Stimulated activated CD4-positive, alpha-beta T cell treated with anti-CD3 and anti-CD28 coated beads, Interleukin-12 subunit alpha, Interleukin-12 subunit beta, amount 100 ng/mL, for 24 hours (primary cell): ENCODE results near the gene AKAP13.
"Not testable (repeated sequence)": the region's sequence is repeated elsewhere in the genome, so short reads cannot be mapped to it uniquely, and the experiment has no call there.

Experiments
- DNase-seq, 2 experiments: peaks; one replicate each; pipeline ENCODE4 v3.0.0-alpha.2; 2020; ENCODE audit warnings: low read depth in 2 of 2

Gene AKAP13

DNA sequence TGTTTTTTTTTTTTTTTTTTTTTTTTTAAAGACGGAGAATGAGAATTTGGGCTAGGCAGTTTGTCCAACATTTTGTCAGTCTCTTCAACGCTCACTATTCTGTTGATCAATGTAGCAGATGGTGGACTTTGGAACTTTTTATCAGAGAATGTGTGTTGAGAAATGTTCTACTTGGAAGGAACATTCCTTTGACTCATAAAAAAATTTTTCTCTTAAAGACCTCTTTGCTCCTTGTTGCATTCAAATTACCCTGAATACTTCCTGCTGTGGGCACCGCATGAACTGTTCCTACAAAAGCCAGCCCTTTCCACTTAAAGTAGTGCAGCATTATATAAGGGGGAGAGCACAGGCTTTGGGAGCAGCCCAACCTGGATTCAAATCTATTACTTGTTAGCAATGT is 182.9 kb downstream of the AKAP13 start:
- no peak for DNase-seq

DNA sequence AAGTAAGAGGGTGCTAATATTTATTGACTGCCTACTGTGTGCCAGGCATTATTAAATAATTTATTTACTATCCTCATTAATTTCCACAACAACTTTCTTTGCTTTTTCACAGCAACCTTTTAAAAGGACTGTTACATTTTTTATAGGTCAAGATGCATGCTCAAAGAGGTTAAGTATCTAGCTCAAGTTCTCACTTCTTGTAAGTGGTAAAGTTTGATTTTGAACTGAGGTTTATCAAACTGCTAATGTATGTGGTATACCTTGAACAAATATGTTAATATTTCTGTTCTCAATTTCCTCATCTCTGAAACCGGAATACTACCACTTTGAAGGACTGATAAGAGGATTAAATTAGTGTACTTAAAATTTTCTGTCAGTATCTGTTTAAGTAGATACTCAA is 183.3 kb downstream of the AKAP13 start:
- no peak for DNase-seq

DNA sequence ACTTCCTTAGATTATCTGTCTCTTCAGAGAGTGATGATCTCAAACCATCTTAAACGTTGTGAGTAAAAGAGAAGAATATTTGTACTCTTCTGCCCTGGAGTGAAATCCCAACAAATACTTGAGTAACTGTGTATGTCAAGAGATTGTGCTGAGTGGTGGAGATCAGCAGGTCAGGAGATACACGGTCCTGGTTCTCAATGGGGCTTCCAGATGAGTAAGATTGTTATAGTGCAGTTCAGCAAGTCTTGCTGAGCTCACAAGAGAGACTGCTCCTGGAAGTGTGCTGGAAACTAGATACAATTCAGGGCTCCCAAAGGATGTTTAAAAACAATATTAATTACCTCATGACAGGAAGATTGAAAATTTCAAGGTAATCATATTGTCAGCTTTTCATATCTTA is 184.3 kb downstream of the AKAP13 start:
- DNase-seq, result no peak

DNA sequence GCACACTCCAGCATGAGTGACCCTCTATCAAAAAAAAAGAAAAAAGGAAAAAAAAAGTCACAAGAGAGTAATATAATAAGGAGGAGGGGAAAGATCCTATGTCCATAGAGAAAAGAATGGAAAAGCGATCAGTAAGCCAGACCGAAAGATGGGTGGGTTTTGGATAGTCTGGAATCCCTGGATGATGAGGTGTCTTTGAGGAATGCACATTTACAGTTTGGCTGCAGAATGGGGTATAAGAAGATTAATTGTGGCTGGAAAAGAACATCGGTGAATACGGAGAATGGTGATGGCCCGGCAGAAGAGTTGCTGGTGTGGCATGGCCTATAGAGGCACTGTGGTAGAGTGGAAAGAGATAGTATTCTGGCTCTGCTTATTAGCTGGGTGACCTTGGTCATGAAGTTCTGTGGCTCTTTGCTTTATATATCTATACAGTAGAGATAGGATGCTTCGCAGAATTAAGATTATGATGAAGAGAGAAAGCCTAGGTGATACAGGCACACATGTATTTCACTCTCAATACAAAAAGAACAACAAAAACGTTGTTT is 187.9 kb downstream of the AKAP13 start:
- no peak for DNase-seq

DNA sequence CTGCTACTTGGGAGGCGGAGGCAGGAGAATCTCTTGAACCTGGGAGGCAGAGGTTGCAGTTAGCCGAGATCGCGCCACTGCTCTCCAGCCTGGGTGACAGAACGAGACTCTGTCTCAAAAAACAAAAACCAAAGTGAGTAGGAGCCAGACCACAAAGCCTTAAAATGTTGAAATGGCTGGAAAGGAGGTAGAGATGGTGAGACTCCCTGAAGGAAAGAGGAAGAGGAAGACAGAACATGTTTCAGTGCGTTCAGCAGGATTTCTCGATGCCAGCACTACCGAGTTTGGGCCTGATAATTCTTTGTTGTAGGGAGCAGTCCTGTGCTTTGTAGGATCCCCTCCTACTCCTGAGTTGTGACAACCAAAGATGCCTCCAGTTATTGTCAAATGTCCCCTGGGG is 189.9 kb downstream of the AKAP13 start:
- no peak for DNase-seq

- DNase-seq, result no peak
Measured at GRCh38 chr15:85571780-85572179, 191.4 kb downstream of the AKAP13 start.

DNA sequence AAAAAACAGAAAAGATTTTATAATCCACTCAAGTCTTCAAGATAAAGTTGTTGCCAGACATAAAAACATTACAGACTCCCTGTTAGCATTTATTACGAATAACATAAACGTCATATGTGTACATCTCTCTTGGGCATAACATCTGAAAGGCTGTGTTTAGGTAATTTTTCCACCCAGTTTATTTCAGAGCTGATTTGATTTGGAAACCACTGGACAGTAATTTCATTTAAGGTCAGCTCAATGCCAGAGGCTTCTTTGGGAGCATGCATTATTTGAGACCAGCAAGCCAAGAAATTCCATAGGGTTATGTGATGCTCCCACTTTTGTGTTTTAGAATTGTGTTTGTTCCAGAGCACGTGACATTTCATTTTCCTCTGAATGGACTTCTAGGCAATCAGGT is 196.0 kb downstream of the AKAP13 start:
- DNase-seq, result no peak

GRCh38 chr15:85578941-85579701 is 198.7 kb downstream of the AKAP13 start:
- no peak for DNase-seq

DNA sequence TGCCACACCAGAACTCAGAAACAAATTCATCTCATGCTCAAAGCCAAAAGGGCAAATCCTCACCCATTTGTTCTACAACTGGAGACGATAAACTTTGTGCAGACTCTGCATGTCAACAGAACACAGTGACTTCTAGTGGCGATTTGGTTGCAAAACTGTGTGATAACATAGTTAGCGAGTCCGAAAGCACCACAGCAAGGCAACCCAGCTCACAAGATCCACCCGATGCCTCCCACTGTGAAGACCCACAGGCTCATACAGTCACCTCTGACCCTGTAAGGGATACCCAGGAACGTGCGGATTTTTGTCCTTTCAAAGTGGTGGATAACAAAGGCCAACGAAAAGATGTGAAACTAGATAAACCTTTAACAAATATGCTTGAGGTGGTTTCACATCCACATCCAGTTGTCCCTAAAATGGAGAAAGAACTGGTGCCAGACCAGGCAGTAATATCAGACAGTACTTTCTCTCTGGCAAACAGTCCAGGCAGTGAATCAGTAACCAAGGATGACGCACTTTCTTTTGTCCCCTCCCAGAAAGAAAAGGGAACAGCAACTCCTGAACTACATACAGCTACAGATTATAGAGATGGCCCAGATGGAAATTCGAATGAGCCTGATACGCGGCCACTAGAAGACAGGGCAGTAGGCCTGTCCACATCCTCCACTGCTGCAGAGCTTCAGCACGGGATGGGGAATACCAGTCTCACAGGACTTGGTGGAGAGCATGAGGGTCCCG is 199.7 kb downstream of the AKAP13 start:
- DNase-seq, result no peak

- DNase-seq, result no peak
Measured at GRCh38 chr15:85580879-85581278, 200.5 kb downstream of the AKAP13 start.

GRCh38 chr15:85581495-85581894 is 201.1 kb downstream of the AKAP13 start:
- DNase-seq, result no peak

DNA sequence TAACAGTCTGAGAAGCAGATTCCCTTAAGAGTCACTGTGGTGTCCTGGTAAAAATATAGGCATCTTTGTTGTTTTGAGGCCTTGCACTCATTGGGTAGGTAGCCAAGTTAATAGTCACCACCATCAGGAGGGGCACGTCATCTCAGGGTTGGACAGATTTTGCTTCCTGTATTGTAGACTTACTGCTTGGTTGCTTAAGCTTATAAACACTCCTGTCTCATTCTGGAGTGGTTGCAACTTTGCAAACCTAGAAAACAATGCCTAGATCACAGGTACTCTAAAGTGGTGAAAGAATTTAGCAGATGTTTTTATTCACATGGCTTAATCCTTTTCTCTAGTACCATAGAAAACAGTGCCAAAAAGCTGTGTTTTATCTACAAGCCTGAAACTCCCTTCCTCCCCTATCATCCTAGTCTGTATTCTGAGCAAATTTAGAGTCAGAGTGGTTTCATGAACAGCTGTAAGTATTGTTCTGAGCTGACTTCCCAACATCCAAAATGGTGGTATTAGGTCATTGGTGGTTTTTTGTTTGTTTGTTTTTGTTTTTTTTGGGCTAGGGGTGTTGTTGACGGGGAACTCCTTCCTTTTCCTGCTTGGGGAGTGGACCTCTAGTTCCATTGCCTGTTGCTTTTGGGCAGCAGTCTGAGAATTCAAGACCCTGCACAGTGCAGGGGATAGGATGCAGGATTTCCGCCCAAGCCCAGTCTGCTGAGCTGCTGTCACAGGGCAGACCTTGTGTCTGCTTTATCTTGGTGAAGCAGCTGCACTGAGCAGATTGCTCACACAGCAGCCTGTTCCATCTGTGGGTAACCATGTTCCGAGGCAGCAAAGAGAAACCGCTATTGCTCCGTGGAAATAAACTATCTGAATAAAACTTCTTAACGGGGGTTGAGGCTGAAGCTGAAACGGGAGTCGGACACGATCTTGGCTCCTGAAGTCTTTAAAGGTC is 202.0 kb downstream of the AKAP13 start:
- DNase-seq, result peak in 1 of 2 experiments; percentile 32

- DNase-seq, result no peak
Measured at GRCh38 chr15:85583442-85583841, 203.0 kb downstream of the AKAP13 start.

GRCh38 chr15:85583923-85584390 is 203.6 kb downstream of the AKAP13 start:
- DNase-seq, result peak in 1 of 2 experiments; percentile 31

DNA sequence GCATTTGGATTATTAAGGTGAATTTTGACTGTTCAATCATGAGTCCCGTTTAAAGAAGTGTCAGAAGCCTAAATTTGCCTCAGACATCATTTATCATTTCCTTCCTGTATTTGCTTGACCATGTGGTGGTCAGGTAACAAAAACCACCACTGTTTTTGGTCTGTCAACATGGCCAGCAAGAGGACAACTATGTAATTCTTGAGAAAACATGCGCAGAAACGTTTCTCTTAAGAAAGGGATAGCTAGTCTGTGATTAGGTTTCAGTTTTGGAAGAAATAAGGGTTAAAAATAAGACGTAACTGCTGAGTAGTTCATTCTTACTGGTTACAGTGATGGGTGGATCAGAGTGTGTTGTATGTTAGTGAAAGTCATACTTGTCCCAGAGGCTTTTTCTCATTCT is 204.5 kb downstream of the AKAP13 start:
- no peak for DNase-seq

DNA sequence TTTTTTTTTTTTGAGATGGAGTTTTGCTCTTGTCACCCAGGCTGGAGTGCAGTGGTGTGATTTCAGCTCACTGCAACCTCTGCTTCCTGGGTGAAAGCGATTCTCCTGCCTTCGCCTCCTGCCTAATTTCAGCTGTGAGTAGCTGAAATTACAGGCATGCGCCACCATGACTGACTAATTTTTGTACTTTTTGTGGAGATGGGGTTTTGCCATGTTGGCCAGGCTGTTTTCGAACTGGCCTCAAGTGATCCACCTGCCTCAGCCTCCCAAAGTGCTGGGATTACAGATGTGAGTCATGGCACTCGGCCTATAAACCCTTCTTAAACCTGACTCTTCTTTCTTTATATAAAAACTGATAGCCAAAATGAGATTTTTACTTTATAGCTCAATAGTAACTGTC is 205.8 kb downstream of the AKAP13 start:
- DNase-seq, result not testable (repeated sequence)

DNA sequence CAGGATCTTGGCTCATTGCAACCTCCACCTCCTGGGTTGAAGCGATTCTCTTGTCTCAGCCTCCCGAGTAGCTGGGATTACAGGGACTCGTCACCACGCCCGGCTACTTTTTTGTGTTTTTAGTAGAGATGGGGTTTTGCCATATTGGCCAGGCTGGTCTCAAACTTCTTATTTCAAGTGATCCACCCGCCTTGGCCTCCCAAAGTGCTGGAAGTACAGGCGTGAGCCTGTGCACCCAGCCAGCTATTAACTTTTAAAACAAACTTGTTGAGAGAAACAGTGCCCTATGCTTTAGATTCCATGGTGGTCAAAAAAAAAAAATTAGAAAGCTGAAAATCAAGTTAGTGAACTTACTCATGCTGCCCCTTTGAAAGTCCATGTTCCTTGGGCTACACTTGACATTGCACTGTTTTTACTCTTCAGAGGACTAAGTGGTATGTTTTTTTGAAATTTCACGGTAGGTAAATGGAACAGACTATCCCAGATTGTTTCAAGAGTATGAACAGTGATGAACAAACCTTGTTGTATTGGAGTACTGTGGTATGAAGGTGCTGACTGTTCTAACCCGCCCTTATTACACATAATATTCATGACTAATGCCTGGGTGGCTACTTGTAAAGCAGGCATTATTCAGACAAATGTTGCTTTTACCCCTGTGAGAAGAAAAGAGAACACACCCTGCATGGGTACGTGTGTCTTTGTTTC is 207.5 kb downstream of the AKAP13 start:
- DNase-seq, result no peak

DNA sequence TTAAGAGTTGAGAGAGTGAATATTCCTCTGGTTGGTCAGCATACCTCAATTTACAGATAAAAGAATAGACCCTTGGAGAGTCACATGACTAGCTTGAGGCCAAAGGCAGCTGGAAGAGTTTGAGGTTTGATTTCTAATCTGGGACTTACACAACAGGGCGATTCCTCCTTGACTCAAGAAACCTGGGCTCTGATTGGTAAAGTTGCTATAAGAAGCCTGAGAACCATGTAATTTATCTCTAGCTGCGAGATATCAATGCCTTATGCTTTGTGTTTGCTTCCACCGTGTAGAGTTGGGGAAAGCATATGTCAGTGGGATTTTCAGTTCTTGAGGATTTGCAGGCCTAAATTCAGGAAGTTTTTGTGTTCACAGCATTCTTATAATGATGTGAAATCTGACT is 208.3 kb downstream of the AKAP13 start:
- no peak for DNase-seq

DNA sequence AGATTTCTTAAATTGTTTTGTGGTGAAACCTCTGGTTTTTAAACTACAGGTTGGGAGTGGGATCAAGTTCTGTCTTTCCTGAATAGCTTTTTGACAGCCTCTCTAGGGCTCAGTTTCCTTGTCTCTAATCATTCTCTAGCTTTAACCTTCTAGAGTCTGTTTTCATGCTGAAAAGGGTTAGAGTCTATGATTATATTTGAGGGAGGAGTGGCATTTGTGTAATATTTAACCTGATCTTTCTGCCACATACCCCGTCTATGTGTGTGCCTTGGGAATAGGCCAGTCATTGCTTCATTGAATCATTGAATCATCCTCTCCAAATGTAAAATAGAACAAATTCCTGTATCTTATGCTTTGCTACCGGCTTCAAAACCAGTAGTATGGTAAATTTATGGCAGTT is 209.4 kb downstream of the AKAP13 start:
- DNase-seq, result no peak

- no peak for DNase-seq
Measured at GRCh38 chr15:85591622-85592021, 211.2 kb downstream of the AKAP13 start.

DNA sequence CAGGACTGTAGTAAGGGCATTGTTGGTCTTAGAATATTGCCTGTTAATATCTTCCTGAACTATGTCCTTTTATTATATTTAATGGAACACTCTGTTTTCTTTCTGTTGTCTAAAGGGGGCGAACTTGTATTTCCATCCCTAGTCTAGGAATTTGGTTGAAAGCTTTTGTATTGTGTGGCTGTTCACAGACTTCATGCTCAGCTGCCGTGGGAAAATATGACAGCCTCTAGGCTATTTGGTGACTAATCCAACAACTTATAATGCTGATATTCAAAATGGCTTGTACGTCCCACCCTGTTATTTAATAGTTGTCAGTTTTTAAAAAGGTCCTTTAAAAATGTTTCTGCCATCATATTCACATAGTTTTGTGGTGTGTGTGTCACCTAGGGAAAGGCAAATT is 211.7 kb downstream of the AKAP13 start:
- DNase-seq, result no peak
